Measurements from ENCODE around the gene ALCAM. TPM values are rescaled to one million over a fixed set of nuclear protein-coding genes. Genes with fewer than 3 reads are reported as not detected.

ALCAM gene
- total RNA-seq, 1 experiment from 2014 or later = 0.41 TPM

DNA sequence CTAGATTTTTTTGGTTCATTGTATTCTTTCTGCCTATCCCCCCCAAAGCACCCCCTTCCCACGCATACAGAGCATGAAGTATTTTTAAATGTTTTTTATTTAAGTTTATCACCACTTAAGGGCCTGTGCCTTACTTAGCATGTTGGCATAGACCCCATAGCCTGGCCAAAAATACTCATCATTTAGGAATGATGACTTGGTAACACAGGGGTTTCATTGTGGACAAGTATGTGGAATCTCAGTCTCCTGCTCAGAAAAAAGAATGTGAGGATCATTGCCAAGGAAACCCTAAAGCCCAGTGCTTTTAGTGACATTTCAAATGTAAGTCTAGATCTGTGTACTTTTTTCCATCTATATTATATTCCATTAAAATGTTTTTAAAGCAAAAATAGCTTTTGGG, 146.3 kb downstream of the ALCAM start:
- H3K36me3 Mint-ChIP-seq (ENCODE audit: insufficient read depth, unreplicated experiment) = no peaks in the 10 kb centered on the region
- TF ChIP-seq, protein P1, sequence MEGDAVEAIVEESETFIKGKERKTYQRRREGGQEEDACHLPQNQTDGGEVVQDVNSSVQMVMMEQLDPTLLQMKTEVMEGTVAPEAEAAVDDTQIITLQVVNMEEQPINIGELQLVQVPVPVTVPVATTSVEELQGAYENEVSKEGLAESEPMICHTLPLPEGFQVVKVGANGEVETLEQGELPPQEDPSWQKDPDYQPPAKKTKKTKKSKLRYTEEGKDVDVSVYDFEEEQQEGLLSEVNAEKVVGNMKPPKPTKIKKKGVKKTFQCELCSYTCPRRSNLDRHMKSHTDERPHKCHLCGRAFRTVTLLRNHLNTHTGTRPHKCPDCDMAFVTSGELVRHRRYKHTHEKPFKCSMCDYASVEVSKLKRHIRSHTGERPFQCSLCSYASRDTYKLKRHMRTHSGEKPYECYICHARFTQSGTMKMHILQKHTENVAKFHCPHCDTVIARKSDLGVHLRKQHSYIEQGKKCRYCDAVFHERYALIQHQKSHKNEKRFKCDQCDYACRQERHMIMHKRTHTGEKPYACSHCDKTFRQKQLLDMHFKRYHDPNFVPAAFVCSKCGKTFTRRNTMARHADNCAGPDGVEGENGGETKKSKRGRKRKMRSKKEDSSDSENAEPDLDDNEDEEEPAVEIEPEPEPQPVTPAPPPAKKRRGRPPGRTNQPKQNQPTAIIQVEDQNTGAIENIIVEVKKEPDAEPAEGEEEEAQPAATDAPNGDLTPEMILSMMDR (IDR thresholded peaks at IDR 0.05; ENCODE audit: insufficient read depth in 1 of 2, low read depth in 1 of 2, low read length in 1 of 2, severe bottlenecking in 1 of 2, unreplicated experiment in 1 of 2) = no peak
- Histone ChIP-seq H3K4me3 (ENCODE audit: low read depth, low read length) (no peak overlapping the region), H3K4me1 (no peaks in the 10 kb centered on the region), H3K27me3 (replicated peaks; ENCODE audit: control insufficient read depth, insufficient read depth, low read length) (no peaks in the 10 kb centered on the region), H3K9me3 (no peaks in the 10 kb centered on the region), H3K36me3 (ENCODE audit: control insufficient read depth, insufficient read depth, low read length) (no peaks in the 10 kb centered on the region)
- peaks cover 2% of the 10 kb centered on the region for H3K27me3 Mint-ChIP-seq (ENCODE audit: insufficient read depth, unreplicated experiment)
- intact Hi-C loops (cut with micrococcal nuclease; ENCODE audit: unreplicated experiment) = loop anchor here (10.0 kb wide), 1 partner anchor 288 kb away; no protein-coding TSS in a partner anchor
- ChIA-PET POLR2A (no interaction called here), CTCF (no interaction called here)
- DNase-seq = no peak
- no peaks in the 10 kb centered on the region for H3K9me3 Mint-ChIP-seq (ENCODE audit: unreplicated experiment)
- H3K27ac Mint-ChIP-seq (ENCODE audit: unreplicated experiment) = no peak overlapping the region
- no peaks in the 10 kb centered on the region for H3K4me1 Mint-ChIP-seq (ENCODE audit: low read depth, unreplicated experiment)
- no TSS peak for BruUV-seq (replicated peaks)
- no peak overlapping the region for H3K4me3 Mint-ChIP-seq (ENCODE audit: unreplicated experiment)

DNA sequence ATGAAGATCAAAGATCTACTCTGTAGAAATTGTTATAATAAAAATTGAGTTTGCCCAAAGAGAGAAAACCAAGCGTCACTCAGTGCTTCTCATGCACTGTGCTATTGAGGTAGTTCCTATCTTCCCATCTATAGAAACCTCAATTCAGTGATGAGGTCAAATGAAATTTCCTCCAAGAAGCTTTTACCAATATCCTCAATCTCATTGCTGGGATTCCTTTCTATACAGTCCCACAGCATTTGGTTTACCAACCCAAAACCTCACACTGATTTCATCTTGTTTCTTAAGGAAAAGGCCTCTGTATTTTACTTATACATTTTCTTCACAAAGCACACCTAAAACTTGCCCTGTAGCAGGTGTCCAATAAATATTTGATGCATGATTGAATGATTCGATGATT, 147.2 kb downstream of the ALCAM start:
- no peaks in the 10 kb centered on the region for H3K36me3 Mint-ChIP-seq (ENCODE audit: insufficient read depth, unreplicated experiment)
- peaks cover 2% of the 10 kb centered on the region for H3K27me3 Mint-ChIP-seq (ENCODE audit: insufficient read depth, unreplicated experiment)
- H3K36me3 ChIP-seq (ENCODE audit: control insufficient read depth, insufficient read depth, low read length) = no peaks in the 10 kb centered on the region
- H3K4me3 Mint-ChIP-seq (ENCODE audit: unreplicated experiment) = no peak overlapping the region
- intact Hi-C loops (cut with micrococcal nuclease; ENCODE audit: unreplicated experiment) = loop anchor here (10.0 kb wide), 1 partner anchor 289 kb away; no protein-coding TSS in a partner anchor
- no peaks in the 10 kb centered on the region for H3K27me3 ChIP-seq (replicated peaks; ENCODE audit: control insufficient read depth, insufficient read depth, low read length)
- DNase-seq = no peak
- ChIA-PET POLR2A (no interaction called here), CTCF (no interaction called here)
- no peak overlapping the region for H3K4me3 ChIP-seq (ENCODE audit: low read depth, low read length)
- H3K4me1 Mint-ChIP-seq (ENCODE audit: low read depth, unreplicated experiment) = no peaks in the 10 kb centered on the region
- TF ChIP-seq, protein P1 (IDR thresholded peaks at IDR 0.05; ENCODE audit: insufficient read depth in 1 of 2, low read depth in 1 of 2, low read length in 1 of 2, severe bottlenecking in 1 of 2, unreplicated experiment in 1 of 2) = no peak
- H3K9me3 Mint-ChIP-seq (ENCODE audit: unreplicated experiment) = no peaks in the 10 kb centered on the region
- H3K4me1 ChIP-seq = no peaks in the 10 kb centered on the region
- H3K9me3 ChIP-seq = no peaks in the 10 kb centered on the region
- BruUV-seq (replicated peaks) = no TSS peak
- no peak overlapping the region for H3K27ac Mint-ChIP-seq (ENCODE audit: unreplicated experiment)

DNA sequence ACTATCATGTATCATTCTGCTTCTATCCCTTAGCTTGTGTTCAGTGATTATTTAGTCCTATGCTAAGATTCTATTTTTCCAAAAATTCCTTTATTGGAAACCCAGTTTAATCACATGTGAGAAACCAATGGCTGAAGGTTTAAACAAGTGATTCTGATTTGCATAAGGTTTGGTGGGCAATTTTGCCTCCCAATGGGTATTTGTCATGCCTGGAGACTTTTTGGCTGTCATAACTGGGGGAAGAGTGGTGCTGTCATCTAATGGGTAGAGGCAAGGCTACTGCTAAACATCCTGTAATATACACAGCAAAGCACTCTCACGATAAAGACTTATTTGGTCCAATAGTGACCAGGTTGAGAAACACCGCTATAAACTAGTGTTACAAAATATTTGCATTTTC, 148.7 kb downstream of the ALCAM start:
- no peaks in the 10 kb centered on the region for H3K9me3 ChIP-seq
- DNase-seq = no peak
- intact Hi-C loops (cut with micrococcal nuclease; ENCODE audit: unreplicated experiment) = loop anchor here (5.0 to 10.0 kb wide), 3 partner anchors 148 to 1092 kb away; partner anchors contain the start of gene ALCAM
- H3K4me3 ChIP-seq (ENCODE audit: low read depth, low read length) = no peak overlapping the region
- H3K4me1 ChIP-seq = no peaks in the 10 kb centered on the region
- no TSS peak for BruUV-seq (replicated peaks)
- CTCF ChIA-PET = no interaction called here
- Mint-ChIP-seq H3K9me3 (ENCODE audit: unreplicated experiment) (no peaks in the 10 kb centered on the region), H3K4me1 (ENCODE audit: low read depth, unreplicated experiment) (no peaks in the 10 kb centered on the region), H3K27me3 (ENCODE audit: insufficient read depth, unreplicated experiment) (peaks cover under 1% of the 10 kb centered on the region), H3K36me3 (ENCODE audit: insufficient read depth, unreplicated experiment) (no peaks in the 10 kb centered on the region), H3K27ac (ENCODE audit: unreplicated experiment) (no peak overlapping the region), H3K4me3 (ENCODE audit: unreplicated experiment) (no peak overlapping the region)
- POLR2A ChIA-PET = no interaction called here
- TF ChIP-seq, protein P1 (IDR thresholded peaks at IDR 0.05; ENCODE audit: insufficient read depth in 1 of 2, low read depth in 1 of 2, low read length in 1 of 2, severe bottlenecking in 1 of 2, unreplicated experiment in 1 of 2) = no peak
- no peaks in the 10 kb centered on the region for H3K27me3 ChIP-seq (replicated peaks; ENCODE audit: control insufficient read depth, insufficient read depth, low read length)
- no peaks in the 10 kb centered on the region for H3K36me3 ChIP-seq (ENCODE audit: control insufficient read depth, insufficient read depth, low read length)
